ENCODE data around the gene GHR. TPM values are rescaled to one million over a fixed set of nuclear protein-coding genes. Genes with fewer than 3 reads are reported as not detected.
"Not testable (repeated sequence)": the region's sequence is repeated elsewhere in the genome, so short reads cannot be mapped to it uniquely, and the experiment has no call there.

Gene GHR
- total RNA-seq, 2 donors from 2014 or later, result 5.7 to 12.9 TPM

DNA sequence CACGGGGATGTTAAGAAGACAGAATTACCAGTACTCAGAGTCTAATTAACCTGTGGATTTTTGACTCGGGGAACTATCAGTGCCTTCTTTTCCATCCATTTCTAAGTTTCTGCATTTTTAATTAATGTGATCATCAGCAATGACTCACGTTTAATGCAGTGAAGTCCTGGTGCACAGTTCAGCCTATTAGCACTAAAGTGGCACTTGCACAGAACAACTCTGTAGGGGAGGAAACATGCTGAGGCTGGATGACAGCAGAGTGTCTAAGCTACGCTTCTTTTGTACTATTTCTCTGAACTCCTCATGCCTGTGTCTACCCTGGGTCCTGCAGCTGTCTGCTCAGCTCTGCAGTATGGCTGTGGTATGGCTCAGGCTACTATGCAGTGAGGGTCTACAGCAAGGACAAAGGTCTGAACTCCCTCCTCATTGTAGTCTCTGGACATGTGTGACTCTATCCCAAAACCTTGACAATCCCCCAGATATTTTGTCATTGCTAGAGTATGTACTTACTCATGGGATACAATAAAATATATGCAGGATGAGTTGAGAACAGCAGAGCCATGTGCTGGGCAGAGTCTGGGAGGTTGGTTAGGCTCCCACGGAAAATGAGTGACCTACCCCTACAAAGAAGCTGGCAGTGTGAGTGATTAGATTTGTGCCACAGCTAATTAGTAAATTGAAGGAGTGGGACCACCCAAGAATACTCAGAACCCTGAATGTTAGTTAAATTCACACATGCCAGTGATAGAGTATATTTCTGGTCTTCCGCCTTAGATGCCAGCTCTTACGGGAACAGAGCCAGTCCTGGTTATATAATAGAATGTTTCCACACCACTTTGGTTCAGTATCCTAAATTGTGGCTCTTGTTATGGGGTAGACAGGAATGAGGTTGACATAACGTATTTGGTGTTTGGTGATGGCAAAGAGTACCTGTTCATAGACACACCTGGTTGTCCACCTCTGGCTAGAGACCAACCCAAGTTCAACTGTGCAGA, 148.0 kb downstream of the GHR start:
- 78 to 79% methylated on average over 8 of the region's 8 CpGs for WGBS, 2 donors
- intact Hi-C loops (cut with DNase I), result no loop called here
- TF ChIP-seq POLR2A (IDR thresholded peaks at IDR 0.05), result no peak
- TF ChIP-seq, protein P1, sequence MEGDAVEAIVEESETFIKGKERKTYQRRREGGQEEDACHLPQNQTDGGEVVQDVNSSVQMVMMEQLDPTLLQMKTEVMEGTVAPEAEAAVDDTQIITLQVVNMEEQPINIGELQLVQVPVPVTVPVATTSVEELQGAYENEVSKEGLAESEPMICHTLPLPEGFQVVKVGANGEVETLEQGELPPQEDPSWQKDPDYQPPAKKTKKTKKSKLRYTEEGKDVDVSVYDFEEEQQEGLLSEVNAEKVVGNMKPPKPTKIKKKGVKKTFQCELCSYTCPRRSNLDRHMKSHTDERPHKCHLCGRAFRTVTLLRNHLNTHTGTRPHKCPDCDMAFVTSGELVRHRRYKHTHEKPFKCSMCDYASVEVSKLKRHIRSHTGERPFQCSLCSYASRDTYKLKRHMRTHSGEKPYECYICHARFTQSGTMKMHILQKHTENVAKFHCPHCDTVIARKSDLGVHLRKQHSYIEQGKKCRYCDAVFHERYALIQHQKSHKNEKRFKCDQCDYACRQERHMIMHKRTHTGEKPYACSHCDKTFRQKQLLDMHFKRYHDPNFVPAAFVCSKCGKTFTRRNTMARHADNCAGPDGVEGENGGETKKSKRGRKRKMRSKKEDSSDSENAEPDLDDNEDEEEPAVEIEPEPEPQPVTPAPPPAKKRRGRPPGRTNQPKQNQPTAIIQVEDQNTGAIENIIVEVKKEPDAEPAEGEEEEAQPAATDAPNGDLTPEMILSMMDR (IDR thresholded peaks at IDR 0.05), result no peak
- Histone ChIP-seq H3K4me3 (no peak overlapping the region), H3K27ac (no peak overlapping the region), H3K9me3 (no peaks in the 10 kb centered on the region), H3K4me1 (peaks cover 5% of the 10 kb centered on the region), H3K27me3 (no peaks in the 10 kb centered on the region), H3K36me3 (replicated peaks in 1 of 2; ENCODE audit: insufficient read depth in 1 of 2, low read depth in 2 of 2) (no peaks in the 10 kb centered on the region)
- no peak for ATAC-seq
- no peak for DNase-seq

DNA sequence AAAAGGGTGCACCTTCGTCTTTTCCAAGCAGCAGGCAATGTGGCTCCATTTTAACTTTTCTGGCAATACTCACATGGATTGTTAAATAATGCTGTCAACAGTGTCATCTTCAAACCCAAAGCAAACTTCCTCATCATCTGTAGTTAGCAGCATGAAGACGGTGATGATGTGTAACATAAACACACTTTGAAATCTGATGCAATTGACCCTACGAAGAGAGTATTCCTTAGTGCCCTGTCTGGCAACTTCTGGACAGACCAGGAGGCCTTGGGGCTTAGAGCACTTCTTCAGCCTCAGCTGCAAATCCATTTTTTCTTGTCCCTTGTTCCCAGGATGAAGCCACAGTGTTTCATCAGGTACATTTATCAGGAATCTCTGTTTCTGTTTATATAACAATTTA, 149.1 kb downstream of the GHR start:
- ATAC-seq (no peak), DNase-seq (no peak)
- Histone ChIP-seq H3K9me3 (no peaks in the 10 kb centered on the region), H3K4me1 (no peaks in the 10 kb centered on the region), H3K27ac (no peak overlapping the region), H3K36me3 (replicated peaks in 1 of 2; ENCODE audit: insufficient read depth in 1 of 2, low read depth in 2 of 2) (no peaks in the 10 kb centered on the region), H3K27me3 (no peaks in the 10 kb centered on the region), H3K4me3 (no peak overlapping the region)
- WGBS, 2 donors, result 86 to 91% methylated on average over 3 of the region's 3 CpGs
- intact Hi-C loops (cut with DNase I), result no loop called here
- TF ChIP-seq, protein P1 (IDR thresholded peaks at IDR 0.05), result no peak
- TF ChIP-seq POLR2A (IDR thresholded peaks at IDR 0.05), result no peak

DNA sequence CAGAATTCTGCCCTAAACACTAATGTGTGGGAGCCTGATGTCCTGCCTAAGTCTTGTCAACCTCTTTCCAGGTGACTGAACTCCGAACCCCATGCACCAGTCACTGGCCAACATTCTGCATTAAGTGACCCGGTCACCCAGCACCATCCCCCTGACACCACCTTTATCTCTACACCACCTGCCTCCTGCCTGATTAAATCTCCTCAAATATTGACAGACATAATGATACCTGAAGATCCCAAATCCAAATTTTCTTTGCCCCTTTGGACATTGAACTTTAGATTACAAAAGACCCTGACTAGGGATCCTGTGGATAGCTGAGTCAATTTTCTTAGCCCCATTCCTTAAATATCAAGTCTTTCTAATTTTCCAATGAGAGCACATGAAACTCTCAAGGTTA, 150.1 kb downstream of the GHR start:
- TF ChIP-seq, protein P1 (IDR thresholded peaks at IDR 0.05), result no peak
- TF ChIP-seq POLR2A (IDR thresholded peaks at IDR 0.05), result no peak
- H3K4me1 ChIP-seq, result no peaks in the 10 kb centered on the region
- no peak overlapping the region for H3K4me3 ChIP-seq
- no peaks in the 10 kb centered on the region for H3K27me3 ChIP-seq
- intact Hi-C loops (cut with DNase I), result no loop called here
- WGBS, 2 donors, result 73 to 74% methylated on average over 2 of the region's 2 CpGs
- no peaks in the 10 kb centered on the region for H3K9me3 ChIP-seq
- no peak for DNase-seq
- H3K27ac ChIP-seq, result no peak overlapping the region
- no peaks in the 10 kb centered on the region for H3K36me3 ChIP-seq (replicated peaks in 1 of 2; ENCODE audit: insufficient read depth in 1 of 2, low read depth in 2 of 2)
- no peak for ATAC-seq

DNA sequence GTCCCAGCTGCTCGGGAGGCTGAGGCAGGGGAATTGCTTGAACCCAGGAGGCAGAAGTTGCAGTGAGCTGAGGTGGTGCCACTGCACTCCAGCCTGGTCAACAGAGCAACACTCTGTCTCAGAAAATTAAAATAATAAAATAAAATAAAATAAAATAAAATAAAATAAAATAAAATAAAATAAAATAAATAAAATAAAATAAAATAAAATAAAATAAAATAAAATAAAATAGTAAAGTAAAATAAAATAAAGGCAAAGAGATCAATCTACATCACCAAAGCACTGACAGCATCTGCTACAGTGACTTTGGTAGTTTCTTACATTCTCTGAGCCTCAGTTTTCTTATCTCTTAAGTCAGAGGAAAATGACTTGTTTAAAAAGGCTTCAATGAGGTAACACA, 152.7 kb downstream of the GHR start:
- H3K27me3 ChIP-seq; H3K4me3 ChIP-seq; H3K36me3 ChIP-seq (replicated peaks in 1 of 2; ENCODE audit: insufficient read depth in 1 of 2, low read depth in 2 of 2); ATAC-seq; H3K9me3 ChIP-seq; intact Hi-C loops (cut with DNase I); DNase-seq; H3K4me1 ChIP-seq; H3K27ac ChIP-seq: not testable (repeated sequence)
- WGBS, 2 donors, result 100% methylated on average over 1 of the region's 1 CpG

DNA sequence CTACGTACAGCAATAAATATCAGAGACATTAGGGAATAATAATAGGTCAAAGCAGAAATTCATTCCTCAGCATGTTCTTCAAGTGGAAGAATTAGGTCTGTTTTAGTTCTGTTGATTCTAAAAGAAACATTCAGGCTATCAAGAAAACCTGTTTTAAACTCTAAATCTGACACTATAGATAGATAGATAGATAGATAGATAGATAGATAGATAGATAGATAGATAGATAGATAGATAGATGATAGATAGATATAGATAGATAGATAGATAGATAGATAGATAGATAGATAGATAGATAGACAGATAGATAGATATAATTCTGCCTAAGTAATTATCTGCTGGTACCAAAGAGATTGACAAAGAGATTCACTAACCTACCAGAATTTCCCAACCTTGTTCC, 155.7 kb downstream of the GHR start:
- H3K9me3 ChIP-seq; ATAC-seq; H3K27ac ChIP-seq; intact Hi-C loops (cut with DNase I); DNase-seq; H3K27me3 ChIP-seq; H3K4me3 ChIP-seq; H3K36me3 ChIP-seq (replicated peaks in 1 of 2; ENCODE audit: insufficient read depth in 1 of 2, low read depth in 2 of 2); H3K4me1 ChIP-seq: not testable (repeated sequence)
- 77 to 89% methylated on average over 1 of the region's 1 CpG for WGBS, 2 donors
